H9 (cell line): Measurements from ENCODE around the gene MPHOSPH10. TPM values are rescaled to one million over a fixed set of nuclear protein-coding genes. Genes with fewer than 3 reads are reported as not detected.
A peak's percentile ranks its signal among the peaks of the same experiment; 100 is the strongest.
"Not testable (repeated sequence)": the region's sequence is repeated elsewhere in the genome, so short reads cannot be mapped to it uniquely, and the experiment has no call there.

Experiments
- DNase-seq: peaks from one replicate; pipeline ENCODE4 v3.0.0-alpha.2; 2017
- H2AFZ ChIP-seq: one replicate; pipeline ENCODE4 v1.6.1; 2013; ENCODE audit warnings: mild to moderate bottlenecking, low read length, control low read depth, moderate library complexity
- H2AK5ac ChIP-seq: 2 replicates; pipeline ENCODE4 v1.6.1; 2013; ENCODE audit warnings: low read length, control low read depth, mixed read lengths; ENCODE audit not compliant: insufficient read length
- H2BK120ac ChIP-seq: one replicate; pipeline ENCODE4 v1.6.1; 2013; ENCODE audit warnings: low read depth, mild to moderate bottlenecking, low read length, control low read depth, inconsistent platforms; ENCODE audit not compliant: poor library complexity, severe bottlenecking
- H2BK12ac ChIP-seq: 2 replicates; pipeline ENCODE4 v1.6.1; 2013; ENCODE audit warnings: low read length, control low read depth, mixed read lengths, low read depth; ENCODE audit not compliant: insufficient read length
- H2BK15ac ChIP-seq: 2 replicates; pipeline ENCODE4 v1.6.1; 2013; ENCODE audit warnings: low read depth, low read length, control low read depth
- H2BK20ac ChIP-seq: one replicate; pipeline ENCODE4 v1.6.1; 2013; ENCODE audit warnings: low read depth, mild to moderate bottlenecking, low read length, control low read depth, inconsistent platforms; ENCODE audit not compliant: poor library complexity, severe bottlenecking
- H2BK5ac ChIP-seq: 2 replicates; pipeline ENCODE4 v1.6.1; 2013; ENCODE audit warnings: low read length, control low read depth, mixed read lengths; ENCODE audit not compliant: insufficient read length
- H3K14ac ChIP-seq: 2 replicates; pipeline ENCODE4 v1.6.1; 2013; ENCODE audit warnings: low read length, control low read depth; ENCODE audit not compliant: insufficient read depth
- H3K18ac ChIP-seq: 2 replicates; pipeline ENCODE4 v1.6.1; 2013; ENCODE audit warnings: low read depth, mild to moderate bottlenecking, mixed read lengths, low read length, control low read depth; ENCODE audit not compliant: insufficient read length
- H3K23ac ChIP-seq: 2 replicates; pipeline ENCODE4 v1.6.1; 2013; ENCODE audit warnings: low read length, control low read depth, mixed read lengths, low read depth; ENCODE audit not compliant: insufficient read length
- H3K23me2 ChIP-seq: 2 replicates; pipeline ENCODE4 v1.6.1; 2013; ENCODE audit warnings: low read depth, mild to moderate bottlenecking, mixed read lengths, low read length, control low read depth; ENCODE audit not compliant: insufficient read length, poor library complexity, severe bottlenecking
- H3K27ac ChIP-seq: 2 replicates; pipeline ENCODE4 v1.5.1; 2013; ENCODE audit warnings: low read length, control low read depth, mixed read lengths, low read depth; ENCODE audit not compliant: insufficient read length
- H3K27me3 ChIP-seq: 2 replicates; pipeline ENCODE4 v1.6.1; 2013; ENCODE audit warnings: low read length, control low read depth, inconsistent platforms; ENCODE audit not compliant: insufficient read depth
- H3K4ac ChIP-seq: 2 replicates; pipeline ENCODE4 v1.6.1; 2013; ENCODE audit warnings: low read depth, mild to moderate bottlenecking, control low read depth, inconsistent platforms, low read length, moderate library complexity
- H3K4me1 ChIP-seq: 2 replicates; pipeline ENCODE4 v1.6.1; 2013; ENCODE audit warnings: low read length, control low read depth, inconsistent platforms; ENCODE audit not compliant: insufficient read depth
- H3K4me2 ChIP-seq: 2 replicates; pipeline ENCODE4 v1.6.1; 2013; ENCODE audit warnings: low read length, control low read depth, mixed read lengths; ENCODE audit not compliant: insufficient read length, insufficient read depth
- H3K56ac ChIP-seq: 2 replicates; pipeline ENCODE4 v1.6.1; 2013; ENCODE audit warnings: low read depth, mild to moderate bottlenecking, mixed read lengths, low read length, control low read depth; ENCODE audit not compliant: insufficient read length
- H3K79me1 ChIP-seq: 2 replicates; pipeline ENCODE4 v1.6.1; 2013; ENCODE audit warnings: low read depth, mild to moderate bottlenecking, moderate library complexity, low read length, control low read depth, inconsistent platforms; ENCODE audit not compliant: insufficient read depth, poor library complexity, severe bottlenecking
- H3K79me2 ChIP-seq: 2 replicates; pipeline ENCODE4 v1.6.1; 2013; ENCODE audit warnings: low read length, control low read depth, inconsistent platforms; ENCODE audit not compliant: insufficient read depth
- H3K9ac ChIP-seq: 2 replicates; pipeline ENCODE4 v1.6.1; 2013; ENCODE audit warnings: low read length, control low read depth, mixed read lengths; ENCODE audit not compliant: insufficient read length; ENCODE audit errors: extremely low read depth
- H3K9me3 ChIP-seq: one replicate; pipeline ENCODE4 v1.6.1; 2013; ENCODE audit warnings: low read depth, low read length, inconsistent platforms; ENCODE audit not compliant: control insufficient read depth
- H3T11ph ChIP-seq: one replicate; pipeline ENCODE4 v1.6.1; 2013; ENCODE audit warnings: mild to moderate bottlenecking, low read length, control low read depth, inconsistent platforms
- H4K20me1 ChIP-seq: one replicate; pipeline ENCODE4 v1.6.1; 2013; ENCODE audit not compliant: control insufficient read depth, insufficient read length, insufficient read depth
- H4K5ac ChIP-seq: 2 replicates; pipeline ENCODE4 v1.6.1; 2013; ENCODE audit warnings: low read depth, mild to moderate bottlenecking, mixed read lengths, low read length, control low read depth; ENCODE audit not compliant: insufficient read length
- H4K8ac ChIP-seq: replicated peaks from 2 replicates; pipeline ENCODE4 v1.6.1; 2013; ENCODE audit warnings: low read length, control low read depth, mixed read lengths, low read depth; ENCODE audit not compliant: insufficient read length
- H4K91ac ChIP-seq: 2 replicates; pipeline ENCODE4 v1.6.1; 2013; ENCODE audit warnings: low read depth, mild to moderate bottlenecking, moderate library complexity, mixed read lengths, low read length, control low read depth; ENCODE audit not compliant: insufficient read length
- H3K27ac Mint-ChIP-seq, 3 experiments: 2 replicates in 2 of 3; 3 replicates in 1 of 3; pipeline ENCODE4 v1.8.0; 2020 to 2021; ENCODE audit warnings: mixed read lengths in 3 of 3, mild to moderate bottlenecking in 1 of 3, moderate library complexity in 1 of 3
- H3K27me3 Mint-ChIP-seq: 2 replicates; pipeline ENCODE4 v1.8.0; 2021; ENCODE audit warnings: low read depth, mild to moderate bottlenecking, moderate library complexity, mixed read lengths
- H3K36me3 Mint-ChIP-seq, 3 experiments: 2 replicates in 2 of 3; 3 replicates in 1 of 3; pipeline ENCODE4 v1.8.0; 2020 to 2021; ENCODE audit warnings: low read depth in 3 of 3, mixed read lengths in 3 of 3; ENCODE audit not compliant: insufficient read depth in 1 of 3
- H3K4me1 Mint-ChIP-seq, 2 experiments: 2 replicates each; pipeline ENCODE4 v1.8.0; 2020; ENCODE audit warnings: mixed read lengths in 2 of 2
- H3K4me3 Mint-ChIP-seq, 2 experiments: 2 replicates in 1 of 2; 3 replicates in 1 of 2; pipeline ENCODE4 v1.8.0; 2020 to 2021; ENCODE audit warnings: mild to moderate bottlenecking in 2 of 2, mixed read lengths in 2 of 2, moderate library complexity in 1 of 2
- H3K9me3 Mint-ChIP-seq, 2 experiments: 2 replicates in 1 of 2; 3 replicates in 1 of 2; pipeline ENCODE4 v1.8.0; 2020; ENCODE audit warnings: mild to moderate bottlenecking in 2 of 2, mixed read lengths in 2 of 2, moderate library complexity in 1 of 2
- WGBS: extraction: QIAGEN DNeasy Blood & Tissue Kit; methylation state at CpG from one replicate; pipeline ENCODE4 v1.1.7; 2013; ENCODE audit warnings: missing lambda C conversion rate, low lambda C conversion rate, mixed read lengths; ENCODE audit not compliant: insufficient read length; ENCODE audit errors: extremely low coverage; 5-methylcytosine and 5-hydroxymethylcytosine counted together
- total RNA-seq: library from RNA; stranded (reverse); gene quantifications from 2 replicates; pipeline ENCODE4 v1.2.1, GENCODE V29; 2021

The MPHOSPH10 gene
- total RNA-seq, 1 experiment from 2014 or later = 42.1 TPM

- H3K4me1 Mint-ChIP-seq = peaks cover 58 to 63% of the 10 kb centered on the region in 2 experiments
- H3K79me1 ChIP-seq, H2BK20ac ChIP-seq, H2BK15ac ChIP-seq, H3K79me2 ChIP-seq, H3K56ac ChIP-seq, H4K8ac ChIP-seq, H3K18ac ChIP-seq, H2BK12ac ChIP-seq, H3K27ac ChIP-seq, DNase-seq, H3K23ac ChIP-seq, H2AFZ ChIP-seq, H3K27ac Mint-ChIP-seq, H3K9ac ChIP-seq, H3K36me3 Mint-ChIP-seq, H4K91ac ChIP-seq, H2BK5ac ChIP-seq, H3K9me3 ChIP-seq, H4K20me1 ChIP-seq, H3K4ac ChIP-seq, H3K9me3 Mint-ChIP-seq, H3K14ac ChIP-seq, H2AK5ac ChIP-seq, H3T11ph ChIP-seq, H3K27me3 ChIP-seq, H4K5ac ChIP-seq, H2BK120ac ChIP-seq, H3K23me2 ChIP-seq, H3K4me2 ChIP-seq, H3K4me1 ChIP-seq: not testable (repeated sequence)
- peaks cover 17% of the 10 kb centered on the region for H3K27me3 Mint-ChIP-seq
- WGBS = no CpG with 5 or more reads among the region's 14 CpGs
- H3K4me3 Mint-ChIP-seq = peak overlapping the region in 1 of 2 experiments; percentile 47; a peak in 2 of 5 replicates
Measured at GRCh38 chr2:71089475-71089874, 41.0 kb upstream of the MPHOSPH10 start.

DNA sequence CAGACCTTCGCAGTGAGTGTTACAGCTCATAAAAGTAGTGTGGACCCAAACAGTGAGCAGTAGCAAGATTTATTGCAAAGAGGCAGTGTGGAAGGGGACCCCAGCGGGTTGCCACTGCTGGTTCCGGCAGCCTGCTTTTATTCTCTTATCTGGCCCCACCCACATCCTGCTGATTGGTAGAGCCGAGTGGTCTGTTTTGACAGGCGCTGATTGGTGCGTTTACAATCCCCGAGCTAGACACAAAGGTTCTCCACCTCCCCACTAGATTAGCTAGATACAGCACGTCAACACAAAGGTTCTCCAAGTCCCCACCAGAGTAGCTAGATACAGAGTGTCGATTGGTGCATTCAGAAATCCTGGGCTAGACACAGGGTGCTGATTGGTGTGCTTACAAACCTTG lies 38.6 kb upstream of the MPHOSPH10 start:
- H3K9me3 Mint-ChIP-seq, H4K91ac ChIP-seq, H3T11ph ChIP-seq, H3K4ac ChIP-seq, H3K79me2 ChIP-seq, H4K20me1 ChIP-seq, H2BK15ac ChIP-seq, H3K18ac ChIP-seq, H3K27me3 ChIP-seq, H3K23ac ChIP-seq, H3K14ac ChIP-seq, H3K27ac ChIP-seq, H3K56ac ChIP-seq, DNase-seq, H2AK5ac ChIP-seq, H4K8ac ChIP-seq, H3K4me3 Mint-ChIP-seq, H2BK120ac ChIP-seq, H3K4me1 ChIP-seq, H3K36me3 Mint-ChIP-seq, H2AFZ ChIP-seq, H3K23me2 ChIP-seq, H2BK5ac ChIP-seq, H2BK20ac ChIP-seq, H3K9ac ChIP-seq, H3K9me3 ChIP-seq, H2BK12ac ChIP-seq, H3K4me2 ChIP-seq, H3K27ac Mint-ChIP-seq, H3K79me1 ChIP-seq, H4K5ac ChIP-seq: not testable (repeated sequence)
- no CpG with 5 or more reads among the region's 9 CpGs for WGBS
- Mint-ChIP-seq H3K27me3 (peaks cover 17% of the 10 kb centered on the region), H3K4me1 (peaks cover 38 to 43% of the 10 kb centered on the region in 2 experiments)
